ENCODE results near the gene PLSCR1.

The PLSCR1 gene

DNA sequence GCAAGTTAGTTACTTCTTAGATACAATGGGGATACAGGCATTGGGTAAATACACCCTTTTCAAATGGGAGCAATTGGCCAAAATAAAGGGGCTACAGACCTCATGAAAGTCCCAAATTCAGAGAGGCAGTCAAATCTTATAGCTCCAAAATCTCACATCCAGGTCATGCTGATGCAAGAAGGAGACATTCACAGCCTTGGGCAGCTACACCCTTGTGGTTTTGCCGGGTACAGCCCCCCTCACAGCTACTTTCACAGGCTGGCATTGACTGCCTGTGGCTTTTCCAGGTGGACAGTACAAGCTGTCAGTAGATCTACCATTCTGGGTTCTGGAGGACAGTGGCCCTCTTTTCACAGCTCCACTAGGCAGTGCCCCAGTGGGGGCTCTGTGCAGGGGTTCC, 17.5 kb upstream of the PLSCR1 start:
- H4K91ac ChIP-seq (ENCODE audit: low read length) = no peak overlapping the region
- H2AFZ ChIP-seq (ENCODE audit: low read depth, low read length) = no peak overlapping the region
- H3K9me3 ChIP-seq (ENCODE audit: control insufficient read depth, low read length) = no peaks in the 10 kb centered on the region
- DNase-seq = no peak
- H3K4me2 ChIP-seq (ENCODE audit: low read length, poor library complexity, severe bottlenecking) = no peak overlapping the region
- H2BK15ac ChIP-seq (ENCODE audit: low read depth, poor library complexity, severe bottlenecking) = no peak overlapping the region
- H2BK12ac ChIP-seq (ENCODE audit: low read length in 2 of 2) = no peak overlapping the region
- no peak overlapping the region for H3K4me3 ChIP-seq (ENCODE audit: insufficient read depth in 1 of 2, low read depth in 1 of 2, low read length in 2 of 2)
- no peaks in the 10 kb centered on the region for H3K27me3 ChIP-seq (ENCODE audit: control insufficient read depth in 1 of 2, insufficient read depth in 1 of 2, low read length in 2 of 2)
- no peak overlapping the region for H4K8ac ChIP-seq (ENCODE audit: low read length)
- no peaks in the 10 kb centered on the region for H3K36me3 ChIP-seq (ENCODE audit: control insufficient read depth in 1 of 2, insufficient read depth in 2 of 2, low read depth in 1 of 2, low read length in 2 of 2)
- no peak overlapping the region for H2BK120ac ChIP-seq (ENCODE audit: low read depth, low read length)
- WGBS = 71% methylated on average over 1 of the region's 1 CpG
- no peak overlapping the region for H3K4ac ChIP-seq (ENCODE audit: low read depth in 1 of 2, low read length in 2 of 2)
- no peak overlapping the region for H3K9ac ChIP-seq (ENCODE audit: low read length)
- no peak overlapping the region for H3K18ac ChIP-seq (ENCODE audit: low read depth in 1 of 2, low read length in 2 of 2)
- H3K27ac ChIP-seq (ENCODE audit: low read length, poor library complexity, severe bottlenecking) = no peak overlapping the region
- no peaks in the 10 kb centered on the region for H3K79me1 ChIP-seq (replicated peaks; ENCODE audit: low read length, poor library complexity, severe bottlenecking)
- no peaks in the 10 kb centered on the region for H3K4me1 ChIP-seq (ENCODE audit: control insufficient read depth, insufficient read depth, low read depth, low read length)
- no peak overlapping the region for H3K14ac ChIP-seq (ENCODE audit: low read length in 2 of 2)
- no peak overlapping the region for H2AK5ac ChIP-seq (ENCODE audit: low read length, severe bottlenecking)
- H3K23ac ChIP-seq (ENCODE audit: low read length in 2 of 2) = no peak overlapping the region
- H2BK5ac ChIP-seq (ENCODE audit: low read depth, low read length, poor library complexity, severe bottlenecking) = no peak overlapping the region

DNA sequence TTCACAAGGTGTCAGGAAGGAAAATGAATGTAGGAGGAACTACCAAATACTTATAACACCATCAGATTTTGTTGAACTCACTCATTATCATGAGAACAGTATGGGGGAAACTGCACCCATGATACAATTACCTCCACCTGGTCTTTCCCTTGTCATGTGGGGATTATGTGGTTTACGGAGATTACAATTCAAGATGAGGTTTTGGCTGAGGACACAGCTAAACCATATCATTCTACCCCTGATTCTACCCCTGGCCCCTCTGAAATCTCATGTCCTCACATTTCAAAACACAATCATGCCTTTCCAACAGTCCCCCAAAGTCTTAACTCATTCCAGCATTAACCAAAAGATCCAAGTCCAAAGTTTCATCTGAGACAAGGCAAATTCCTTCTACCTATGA, 17.1 kb upstream of the PLSCR1 start:
- DNase-seq = no peak
- Histone ChIP-seq H4K91ac (ENCODE audit: low read length) (no peak overlapping the region), H2AFZ (ENCODE audit: low read depth, low read length) (no peak overlapping the region)

DNA sequence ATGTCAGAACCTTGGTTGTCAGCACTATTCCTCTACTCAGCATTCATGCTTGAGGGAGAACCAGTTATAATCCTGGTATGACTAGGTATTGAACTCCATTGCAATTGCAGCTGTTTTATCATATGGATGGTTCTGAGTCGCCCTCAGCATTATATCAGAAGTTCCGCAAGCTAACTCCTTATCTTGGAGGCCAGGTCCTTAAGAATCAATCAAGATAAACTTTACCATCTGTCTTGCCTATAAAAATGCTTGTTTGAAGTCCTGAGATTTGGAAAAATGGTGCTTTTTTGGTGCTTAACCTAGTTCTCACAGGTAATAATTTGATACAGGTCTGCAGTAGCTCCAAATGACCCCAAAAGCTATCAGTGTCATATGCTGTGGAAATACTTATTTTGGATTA, 16.3 kb upstream of the PLSCR1 start:
- DNase-seq = no peak
- Histone ChIP-seq H3K14ac (ENCODE audit: low read length in 2 of 2) (no peak overlapping the region), H3K18ac (ENCODE audit: low read depth in 1 of 2, low read length in 2 of 2) (no peak overlapping the region), H2AK5ac (ENCODE audit: low read length, severe bottlenecking) (no peak overlapping the region), H3K9me3 (ENCODE audit: control insufficient read depth, low read length) (no peaks in the 10 kb centered on the region), H2BK15ac (ENCODE audit: low read depth, poor library complexity, severe bottlenecking) (no peak overlapping the region), H3K79me1 (replicated peaks; ENCODE audit: low read length, poor library complexity, severe bottlenecking) (no peaks in the 10 kb centered on the region), H2AFZ (ENCODE audit: low read depth, low read length) (no peak overlapping the region), H3K23ac (ENCODE audit: low read length in 2 of 2) (no peak overlapping the region), H2BK5ac (ENCODE audit: low read depth, low read length, poor library complexity, severe bottlenecking) (no peak overlapping the region), H3K27me3 (ENCODE audit: control insufficient read depth in 1 of 2, insufficient read depth in 1 of 2, low read length in 2 of 2) (no peaks in the 10 kb centered on the region), H3K27ac (ENCODE audit: low read length, poor library complexity, severe bottlenecking) (no peak overlapping the region), H4K91ac (ENCODE audit: low read length) (no peak overlapping the region), H3K36me3 (ENCODE audit: control insufficient read depth in 1 of 2, insufficient read depth in 2 of 2, low read depth in 1 of 2, low read length in 2 of 2) (no peaks in the 10 kb centered on the region), H3K4me1 (ENCODE audit: control insufficient read depth, insufficient read depth, low read depth, low read length) (no peaks in the 10 kb centered on the region), H2BK120ac (ENCODE audit: low read depth, low read length) (no peak overlapping the region), H3K4ac (ENCODE audit: low read depth in 1 of 2, low read length in 2 of 2) (no peak overlapping the region), H3K4me2 (ENCODE audit: low read length, poor library complexity, severe bottlenecking) (no peak overlapping the region), H3K4me3 (ENCODE audit: insufficient read depth in 1 of 2, low read depth in 1 of 2, low read length in 2 of 2) (no peak overlapping the region), H3K9ac (ENCODE audit: low read length) (no peak overlapping the region), H4K8ac (ENCODE audit: low read length) (no peak overlapping the region), H2BK12ac (ENCODE audit: low read length in 2 of 2) (no peak overlapping the region)
- 90% methylated on average over 2 of the region's 2 CpGs for WGBS

More for the DNA sequence above, 17.1 kb upstream of the PLSCR1 start:
- H3K9me3 ChIP-seq (ENCODE audit: control insufficient read depth, low read length) = no peaks in the 10 kb centered on the region
- no peak overlapping the region for H3K9ac ChIP-seq (ENCODE audit: low read length)
- H3K27ac ChIP-seq (ENCODE audit: low read length, poor library complexity, severe bottlenecking) = no peak overlapping the region
- no peak overlapping the region for H2AK5ac ChIP-seq (ENCODE audit: low read length, severe bottlenecking)
- no peak overlapping the region for H2BK120ac ChIP-seq (ENCODE audit: low read depth, low read length)
- 100% methylated on average over 1 of the region's 1 CpG for WGBS
- no peak overlapping the region for H3K18ac ChIP-seq (ENCODE audit: low read depth in 1 of 2, low read length in 2 of 2)
- H3K23ac ChIP-seq (ENCODE audit: low read length in 2 of 2) = no peak overlapping the region
- H3K4me1 ChIP-seq (ENCODE audit: control insufficient read depth, insufficient read depth, low read depth, low read length) = no peaks in the 10 kb centered on the region
- H2BK15ac ChIP-seq (ENCODE audit: low read depth, poor library complexity, severe bottlenecking) = no peak overlapping the region
- no peak overlapping the region for H3K4me2 ChIP-seq (ENCODE audit: low read length, poor library complexity, severe bottlenecking)
- H2BK5ac ChIP-seq (ENCODE audit: low read depth, low read length, poor library complexity, severe bottlenecking) = no peak overlapping the region
- H3K4me3 ChIP-seq (ENCODE audit: insufficient read depth in 1 of 2, low read depth in 1 of 2, low read length in 2 of 2) = no peak overlapping the region
- no peak overlapping the region for H3K4ac ChIP-seq (ENCODE audit: low read depth in 1 of 2, low read length in 2 of 2)
- no peaks in the 10 kb centered on the region for H3K79me1 ChIP-seq (replicated peaks; ENCODE audit: low read length, poor library complexity, severe bottlenecking)
- H3K36me3 ChIP-seq (ENCODE audit: control insufficient read depth in 1 of 2, insufficient read depth in 2 of 2, low read depth in 1 of 2, low read length in 2 of 2) = no peaks in the 10 kb centered on the region
- H3K27me3 ChIP-seq (ENCODE audit: control insufficient read depth in 1 of 2, insufficient read depth in 1 of 2, low read length in 2 of 2) = no peaks in the 10 kb centered on the region
- H2BK12ac ChIP-seq (ENCODE audit: low read length in 2 of 2) = no peak overlapping the region
- no peak overlapping the region for H3K14ac ChIP-seq (ENCODE audit: low read length in 2 of 2)
- no peak overlapping the region for H4K8ac ChIP-seq (ENCODE audit: low read length)

DNA sequence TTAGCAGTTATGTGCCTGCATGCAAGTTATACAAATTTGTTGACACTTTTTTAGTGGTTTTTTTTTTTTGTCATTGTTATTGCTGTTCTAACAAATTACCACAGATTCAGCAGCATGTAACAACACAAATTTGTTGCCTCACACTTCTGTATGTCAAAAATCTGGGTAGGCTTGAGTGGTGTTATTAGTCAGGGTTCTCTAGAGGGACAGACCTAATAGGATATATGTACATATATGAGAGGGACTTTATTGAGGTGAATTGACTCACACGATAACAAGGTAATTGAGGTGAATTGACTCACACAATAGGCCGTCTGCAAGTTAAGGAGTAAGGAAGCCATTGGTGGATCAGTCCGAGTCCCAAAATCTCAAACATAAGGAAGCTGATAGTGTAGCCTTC, 15.0 kb upstream of the PLSCR1 start:
- Histone ChIP-seq H4K91ac (ENCODE audit: low read length) (no peak overlapping the region), H2BK12ac (ENCODE audit: low read length in 2 of 2) (no peak overlapping the region), H3K18ac (ENCODE audit: low read depth in 1 of 2, low read length in 2 of 2) (no peak overlapping the region), H2BK5ac (ENCODE audit: low read depth, low read length, poor library complexity, severe bottlenecking) (no peak overlapping the region), H3K4me2 (ENCODE audit: low read length, poor library complexity, severe bottlenecking) (no peak overlapping the region), H3K14ac (ENCODE audit: low read length in 2 of 2) (no peak overlapping the region), H2BK15ac (ENCODE audit: low read depth, poor library complexity, severe bottlenecking) (no peak overlapping the region), H2AK5ac (ENCODE audit: low read length, severe bottlenecking) (no peak overlapping the region), H3K79me1 (replicated peaks; ENCODE audit: low read length, poor library complexity, severe bottlenecking) (no peaks in the 10 kb centered on the region), H2AFZ (ENCODE audit: low read depth, low read length) (no peak overlapping the region), H2BK120ac (ENCODE audit: low read depth, low read length) (no peak overlapping the region), H3K4me3 (ENCODE audit: insufficient read depth in 1 of 2, low read depth in 1 of 2, low read length in 2 of 2) (no peak overlapping the region), H3K27ac (ENCODE audit: low read length, poor library complexity, severe bottlenecking) (no peak overlapping the region), H3K9ac (ENCODE audit: low read length) (no peak overlapping the region), H3K23ac (ENCODE audit: low read length in 2 of 2) (no peak overlapping the region), H3K4me1 (ENCODE audit: control insufficient read depth, insufficient read depth, low read depth, low read length) (no peaks in the 10 kb centered on the region), H3K4ac (ENCODE audit: low read depth in 1 of 2, low read length in 2 of 2) (no peak overlapping the region), H3K36me3 (ENCODE audit: control insufficient read depth in 1 of 2, insufficient read depth in 2 of 2, low read depth in 1 of 2, low read length in 2 of 2) (no peaks in the 10 kb centered on the region), H3K9me3 (ENCODE audit: control insufficient read depth, low read length) (no peaks in the 10 kb centered on the region), H3K27me3 (ENCODE audit: control insufficient read depth in 1 of 2, insufficient read depth in 1 of 2, low read length in 2 of 2) (no peaks in the 10 kb centered on the region), H4K8ac (ENCODE audit: low read length) (no peak overlapping the region)
- DNase-seq = no peak
- 95% methylated on average over 3 of the region's 3 CpGs for WGBS
